ENCODE measurements around the gene GABRA4. TPM values are rescaled to one million over a fixed set of nuclear protein-coding genes. Genes with fewer than 3 reads are reported as not detected.
A peak's percentile ranks its signal among the peaks of the same experiment; 100 is the strongest.

Gene GABRA4
- total RNA-seq, 3 donors from 2014 or later: 0.32 to 0.99 TPM; not detected in 1

- no peak for DNase-seq
- intact Hi-C loops (cut with DNase I, micrococcal nuclease): no loop called here
- Histone ChIP-seq H3K4me1 (ENCODE audit: low read depth) (peaks cover 4% of the 10 kb centered on the region), H3K9me3 (no peaks in the 10 kb centered on the region), H3K4me3 (no peak overlapping the region), H3K36me3 (ENCODE audit: low read depth) (no peaks in the 10 kb centered on the region)
- peak; percentile 20 for ATAC-seq
- no peak for TF ChIP-seq CTCF (IDR thresholded peaks at IDR 0.05)
These were observed 625 bp upstream of the GABRA4 start for GRCh38 chr4:46994007-46994405.

DNA sequence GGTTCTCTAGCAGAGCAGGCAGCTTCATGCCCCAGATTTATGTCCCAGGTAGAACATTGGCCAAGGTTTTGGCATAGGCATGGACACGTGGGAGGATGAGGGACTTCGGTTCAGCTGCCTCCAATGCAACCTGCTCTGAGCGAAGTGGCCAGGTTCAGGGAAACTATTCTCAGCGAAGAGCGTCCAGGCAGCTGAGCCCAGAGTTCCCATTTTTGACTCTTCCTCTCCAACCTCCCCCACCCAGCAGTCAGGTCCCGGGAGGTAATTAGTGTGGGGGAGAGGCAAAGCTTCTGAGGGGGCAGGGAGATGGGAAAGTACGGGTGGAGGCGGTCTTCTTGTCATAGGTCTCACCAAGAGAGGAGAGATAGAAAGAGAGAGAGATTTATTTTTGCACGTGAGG, 1.0 kb downstream of the GABRA4 start:
- DNase-seq (no peak), ATAC-seq (no peak)
- Histone ChIP-seq H3K36me3 (ENCODE audit: low read depth) (no peaks in the 10 kb centered on the region), H3K4me3 (no peak overlapping the region), H3K4me1 (ENCODE audit: low read depth) (peaks cover 4% of the 10 kb centered on the region), H3K9me3 (no peaks in the 10 kb centered on the region)
- intact Hi-C loops (cut with DNase I, micrococcal nuclease): no loop called here
- TF ChIP-seq CTCF (IDR thresholded peaks at IDR 0.05): no peak

- intact Hi-C loops (cut with DNase I, micrococcal nuclease): no loop called here
- DNase-seq (no peak), ATAC-seq (no peak)
- H3K9me3 ChIP-seq: no peaks in the 10 kb centered on the region
- no peaks in the 10 kb centered on the region for H3K36me3 ChIP-seq (ENCODE audit: low read depth)
- no peak overlapping the region for H3K4me3 ChIP-seq
- TF ChIP-seq CTCF (IDR thresholded peaks at IDR 0.05): no peak
- H3K4me1 ChIP-seq (ENCODE audit: low read depth): no peaks in the 10 kb centered on the region
These were observed 6.3 kb downstream of the GABRA4 start for GRCh38 chr4:46986922-46987638.

GRCh38 chr4:46984781-46985180, 8.6 kb downstream of the GABRA4 start:
- Histone ChIP-seq H3K4me1 (ENCODE audit: low read depth) (no peaks in the 10 kb centered on the region), H3K36me3 (ENCODE audit: low read depth) (no peaks in the 10 kb centered on the region), H3K9me3 (no peaks in the 10 kb centered on the region), H3K4me3 (no peak overlapping the region)
- DNase-seq (no peak), ATAC-seq (no peak)
- intact Hi-C loops (cut with DNase I, micrococcal nuclease): no loop called here
- no peak for TF ChIP-seq CTCF (IDR thresholded peaks at IDR 0.05)

GRCh38 chr4:46980851-46981250, 12.5 kb downstream of the GABRA4 start:
- no peak for TF ChIP-seq CTCF (IDR thresholded peaks at IDR 0.05)
- no peaks in the 10 kb centered on the region for H3K9me3 ChIP-seq
- intact Hi-C loops (cut with DNase I, micrococcal nuclease): no loop called here
- no peak for ATAC-seq
- DNase-seq: no peak
- no peaks in the 10 kb centered on the region for H3K4me1 ChIP-seq (ENCODE audit: low read depth)
- H3K36me3 ChIP-seq (ENCODE audit: low read depth): no peaks in the 10 kb centered on the region
- H3K4me3 ChIP-seq: no peak overlapping the region

DNA sequence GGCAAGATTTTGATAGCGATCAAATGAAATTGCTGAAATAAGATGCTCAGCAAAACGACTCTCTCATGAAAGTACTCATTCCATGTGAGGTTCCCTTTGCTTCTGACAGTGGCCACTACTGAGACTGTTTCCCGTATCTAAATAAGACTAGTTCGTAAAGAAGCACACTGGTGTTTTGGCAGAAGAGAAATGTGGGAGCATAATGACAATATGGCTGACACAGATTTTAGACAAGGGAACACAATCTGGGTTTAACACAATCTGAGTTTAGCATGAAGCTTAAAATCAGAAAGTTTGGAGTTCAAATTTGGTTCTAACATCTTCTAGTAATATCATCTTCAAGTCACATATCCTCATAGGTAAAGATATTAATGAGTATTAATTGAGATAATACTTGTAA, 13.7 kb downstream of the GABRA4 start:
- H3K36me3 ChIP-seq (ENCODE audit: low read depth): no peaks in the 10 kb centered on the region
- no peak overlapping the region for H3K4me3 ChIP-seq
- H3K9me3 ChIP-seq: no peaks in the 10 kb centered on the region
- intact Hi-C loops (cut with DNase I, micrococcal nuclease): no loop called here
- no peaks in the 10 kb centered on the region for H3K4me1 ChIP-seq (ENCODE audit: low read depth)
- no peak for ATAC-seq
- TF ChIP-seq CTCF (IDR thresholded peaks at IDR 0.05): no peak
- DNase-seq: no peak
